K562 (cell line): ENCODE measurements around the gene ERGIC3. TPM values are rescaled to one million over a fixed set of nuclear protein-coding genes. Genes with fewer than 3 reads are reported as not detected.
A peak's percentile ranks its signal among the peaks of the same experiment; 100 is the strongest.

Experiments
- ATAC-seq: fragments of 200-7000 bp; cut with Tn5 transposase; 3 replicates; pipeline ENCODE4 v1.9.1; 2020; ENCODE audit warnings: moderate library complexity
- BruUV-seq: library from RNA; stranded (reverse); fragments of 400-500 nt; replicated peaks from 2 replicates; lab custom pipeline; 2021; lab: Mats Ljungman, UMichigan
- CTCF ChIA-PET: fragments of 300-600 bp; formaldehyde crosslinking; extraction: SDS; loops from one replicate; lab custom pipeline; 2021; ENCODE audit warnings: low intra/inter-chr PET ratio; lab: Yijun Ruan, JAX
- POLR2A ChIA-PET: fragments of 300-600, 350-650 bp; sonication (Branson Sonifier 250); formaldehyde crosslinking; extraction: SDS; loops from one replicate; lab custom pipeline; 2021; ENCODE audit warnings: antibody characterized with exemption, inconsistent platforms; lab: Yijun Ruan, JAX
- DNase-seq, 4 experiments: peaks; one replicate each; pipeline versions ENCODE4 v3.0.0 to v3.0.0-alpha.2; 2011 to 2018; ENCODE audit warnings: low spot score in 3 of 4, mixed read lengths in 3 of 4; ENCODE audit errors: extremely low read depth in 1 of 4
- FAIRE-seq: peaks from 2 replicates; lab custom pipeline; 2011; peaks lifted over from hg19 to GRCh38; lab: Jason Lieb, UNC
- H2AFZ ChIP-seq: 2 replicates; pipeline ENCODE4 v1.6.0; 2011; ENCODE audit warnings: low read depth, low read length, control low read depth, inconsistent platforms
- H3K27ac ChIP-seq: fragments of 200-600 bp; 3 replicates; pipeline ENCODE4 v1.8.0; 2011; ENCODE audit warnings: low read depth, mild to moderate bottlenecking, control low read depth, inconsistent platforms, low read length, moderate library complexity, mixed read lengths; ENCODE audit errors: extremely low read depth
- H3K27me3 ChIP-seq, 2 experiments: fragments of 300-600 bp in 1 of 2; 2 replicates in 1 of 2; 3 replicates in 1 of 2; pipeline versions ENCODE4 v1.6.0 to v1.8.0; 2011; ENCODE audit warnings: inconsistent platforms in 2 of 2, low read length in 2 of 2, mild to moderate bottlenecking in 1 of 2, mixed read lengths in 1 of 2, moderate library complexity in 1 of 2; ENCODE audit not compliant: control insufficient read depth in 2 of 2, insufficient read depth in 2 of 2
- H3K36me3 ChIP-seq: fragments of 300-600 bp; 3 replicates; pipeline ENCODE4 v1.8.0; 2011; ENCODE audit warnings: mild to moderate bottlenecking, low read length, inconsistent platforms; ENCODE audit not compliant: control insufficient read depth, insufficient read depth
- H3K4me1 ChIP-seq, 2 experiments: fragments of 200-600 bp in 1 of 2; replicated peaks in 1 of 2; 2 replicates in 1 of 2; 3 replicates in 1 of 2; pipeline versions ENCODE4 v1.5.1 to v1.8.0; 2011; ENCODE audit warnings: inconsistent platforms in 2 of 2, low read length in 2 of 2, mild to moderate bottlenecking in 1 of 2, mixed read lengths in 1 of 2, moderate library complexity in 1 of 2; ENCODE audit not compliant: control insufficient read depth in 2 of 2, insufficient read depth in 2 of 2
- H3K4me2 ChIP-seq: 2 replicates; pipeline ENCODE4 v1.6.1; 2011; ENCODE audit warnings: low read length, control low read depth, inconsistent platforms, mixed read lengths; ENCODE audit not compliant: insufficient read depth
- H3K4me3 ChIP-seq: fragments of 200-600 bp; sonication (generic), shearing (Covaris generic); 2 replicates; pipeline ENCODE4 v1.5.1; 2016; ENCODE audit warnings: control low read depth, inconsistent platforms
- H3K79me2 ChIP-seq: fragments of 200-600 bp; 3 replicates; pipeline ENCODE4 v1.8.0; 2011; ENCODE audit warnings: low read length, inconsistent platforms; ENCODE audit not compliant: control insufficient read depth, insufficient read depth
- H3K9ac ChIP-seq, 2 experiments: 2 replicates each; pipeline versions ENCODE4 v1.6.0 to v1.6.1; 2011; ENCODE audit warnings: low read depth in 2 of 2, low read length in 2 of 2, control low read depth in 1 of 2, inconsistent platforms in 1 of 2, mild to moderate bottlenecking in 1 of 2, mixed read lengths in 1 of 2; ENCODE audit not compliant: insufficient read depth in 1 of 2
- H3K9me1 ChIP-seq: one replicate; pipeline ENCODE4 v1.6.0; 2011; ENCODE audit warnings: inconsistent platforms, mild to moderate bottlenecking, low read length, moderate library complexity; ENCODE audit not compliant: control insufficient read depth, insufficient read depth
- H3K9me3 ChIP-seq: replicated peaks from 2 replicates; pipeline ENCODE4 v1.5.1; 2011; ENCODE audit warnings: low read depth, low read length, inconsistent platforms; ENCODE audit not compliant: control insufficient read depth, insufficient read depth
- H4K20me1 ChIP-seq: replicated peaks from 2 replicates; pipeline ENCODE4 v1.6.1; 2011; ENCODE audit warnings: low read length, inconsistent platforms, mixed read lengths; ENCODE audit not compliant: control insufficient read depth, insufficient read depth
- CHD1 ChIP-seq: fragments of 200-600 bp; sonication (generic); IDR thresholded peaks from one replicate; pipeline ENCODE4 v1.6.1; 2012; ENCODE audit warnings: mild to moderate bottlenecking, moderate library complexity, low read length, inconsistent platforms
- ELF1 ChIP-seq: fragments of 200-800 bp; sonication (Bioruptor generic); IDR thresholded peaks from 2 replicates; pipeline ENCODE4 v1.6.1; 2016; ENCODE audit warnings: missing genetic modification characterization, missing compliant biosample characterization
- JUNB ChIP-seq: fragments of 450-650 bp; formaldehyde crosslinking; conservative IDR thresholded peaks from 2 replicates; pipeline ENCODE4 v1.4.0; 2020; ENCODE audit warnings: mild to moderate bottlenecking
- KDM2B ChIP-seq: fragments of 250-450 bp; sonication (Bioruptor Pico); IDR thresholded peaks from 2 replicates; pipeline ENCODE4 v1.8.0; 2021; ENCODE audit warnings: mild to moderate bottlenecking, moderate library complexity
- KLF16 ChIP-seq: IDR thresholded peaks from 2 replicates; pipeline ENCODE4 v1.6.1; 2016; ENCODE audit warnings: antibody characterized with exemption
- MTA1 ChIP-seq: fragments of 450-650 bp; IDR thresholded peaks from 2 replicates; pipeline ENCODE4 v1.6.1; 2017; ENCODE audit warnings: borderline replicate concordance
- SIN3B ChIP-seq: fragments of 450-650 bp; IDR thresholded peaks from 2 replicates; pipeline ENCODE4 v1.6.1; 2017; ENCODE audit warnings: low read depth, mild to moderate bottlenecking, moderate library complexity
- ZNF140 ChIP-seq: fragments of 250-450 bp; sonication (Bioruptor Pico); IDR thresholded peaks from 2 replicates; pipeline ENCODE4 v1.8.0; 2021; ENCODE audit warnings: moderate library complexity, mild to moderate bottlenecking, inconsistent platforms
- ZNF165 ChIP-seq: fragments of 250-450 bp; sonication (Bioruptor Pico); IDR thresholded peaks from 2 replicates; pipeline ENCODE4 v1.4.0; 2020; ENCODE audit warnings: borderline replicate concordance
- ZNF311 ChIP-seq: fragments of 250-450 bp; sonication (Bioruptor Pico); IDR thresholded peaks from 2 replicates; pipeline ENCODE4 v1.4.0; 2020; ENCODE audit warnings: mild to moderate bottlenecking, moderate library complexity
- ZNF445 ChIP-seq: fragments of 250-450 bp; sonication (Bioruptor Pico); IDR thresholded peaks from 2 replicates; pipeline ENCODE4 v1.4.0; 2020; ENCODE audit warnings: low read depth, mild to moderate bottlenecking, moderate library complexity
- WGBS: fragments of 100-300 bp; shearing (Covaris generic); methylation state at CpG from one replicate; pipeline ENCODE4 v1.1.6; 2016; ENCODE audit warnings: low coverage, mixed read lengths; ENCODE audit not compliant: insufficient coverage; ENCODE audit errors: missing lambda C conversion rate; 5-methylcytosine and 5-hydroxymethylcytosine counted together
- in situ Hi-C: fragments of 300-500 bp; cut with MboI; formaldehyde crosslinking; loops from 4 replicates; pipeline ENCODE4 v1.15.0; 2018; ENCODE audit warnings: inconsistent platforms, mixed read lengths
- intact Hi-C: fragments of 100-400 bp; cut with micrococcal nuclease; formaldehyde crosslinking; loops from 2 replicates; pipeline ENCODE4 v1.14.2; 2022
- polyA plus RNA-seq, 8 experiments: library from polyadenylated mRNA; depleted of rRNA in 4 of 8; stranded (reverse) in 5 of 8; unstranded in 3 of 8; fragments of >200 nt; fragmentation: Nextera tagmentation in 2 of 8; fragmentation: Illumina TruSeq in 1 of 8; extraction: Ambion mirVana in 2 of 8; extraction: Trizol in 1 of 8; gene quantifications; 2 replicates each; pipeline versions ENCODE4 v1.2.1 to v1.2.3, GENCODE V29; 2011 to 2014; ENCODE audit warnings: inconsistent platforms in 1 of 8, missing spikeins in 1 of 8
- total RNA-seq, 7 experiments: library from RNA; depleted of rRNA in 6 of 7; stranded (reverse); fragments of >200 nt in 6 of 7; fragmentation: Illumina TruSeq in 2 of 7; extraction: Trizol in 2 of 7; gene quantifications; 2 replicates each; pipeline versions ENCODE4 v1.2.1 to v1.2.3, GENCODE V29; 2011 to 2021; ENCODE audit warnings: low replicate concordance in 1 of 7
- TF ChIP-seq, protein P1 (sequence below): IDR thresholded peaks from 2 replicates; pipeline ENCODE4 v1.6.1; 2011; ENCODE audit not compliant: insufficient read length; ENCODE audit errors: extremely low read depth

The ERGIC3 gene
- total and polyA plus RNA-seq, 9 of the 15 experiments (the other 6 are each of a cell fraction or from before 2014, with no cell fraction given): 121 to 278 (median 184) TPM

DNA sequence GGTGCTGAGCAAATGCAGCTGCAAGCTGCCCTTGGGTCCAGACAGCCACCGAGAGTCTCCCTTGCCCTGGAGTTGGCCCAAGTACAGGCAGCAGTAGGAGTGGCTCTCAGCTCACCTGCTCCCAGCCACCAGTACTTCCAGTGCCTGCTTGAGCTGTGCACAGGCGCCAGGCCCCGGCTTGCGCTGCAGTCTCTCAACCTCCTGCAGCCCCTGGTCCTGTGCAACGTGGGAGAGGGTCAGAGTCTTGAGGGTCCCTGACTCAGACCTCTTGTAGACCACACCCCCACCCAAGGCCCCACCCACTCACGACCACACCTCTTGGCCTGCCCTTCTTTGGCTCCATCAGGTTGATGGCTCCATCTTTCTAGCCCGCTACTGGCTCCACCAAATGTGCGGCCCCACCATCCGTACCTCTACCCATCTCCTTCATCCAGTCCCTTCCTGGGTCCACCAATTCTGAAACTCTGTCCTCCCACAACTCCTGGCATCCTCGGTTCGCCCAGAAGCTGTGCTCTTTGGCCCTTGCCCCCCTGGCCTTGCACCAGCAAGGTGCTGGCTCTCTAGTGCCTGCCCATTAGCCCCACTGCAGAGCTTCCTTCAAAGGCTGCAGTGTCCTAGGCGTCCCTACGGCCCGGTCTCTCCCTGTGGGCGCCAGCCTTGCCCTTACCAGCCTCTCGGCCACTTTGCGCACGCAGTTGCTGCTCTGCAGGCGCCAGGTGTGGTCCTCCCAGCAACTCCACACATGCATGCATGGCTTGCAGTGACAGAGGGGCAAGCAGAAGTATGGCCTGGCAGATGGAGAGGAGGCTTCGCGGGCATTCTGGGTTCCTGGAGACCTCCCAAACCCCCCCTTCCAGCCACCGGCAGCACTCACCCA, 57.3 kb downstream of the ERGIC3 start:
- no peak for FAIRE-seq
- no peaks in the 10 kb centered on the region for H3K79me2 ChIP-seq
- CTCF ChIA-PET: no interaction called here
- peak overlapping the region in 1 of 2 experiments; percentile 29; a peak in 1 of 4 replicates for H3K9ac ChIP-seq
- no peak overlapping the region for H2AFZ ChIP-seq
- no peak overlapping the region for H3K4me3 ChIP-seq
- BruUV-seq: no TSS peak
- WGBS: 35% methylated on average over 22 of the region's 22 CpGs
- H3K27ac ChIP-seq: no peak overlapping the region
- H3K4me1 ChIP-seq: peaks cover 0 to 35% of the 10 kb centered on the region in 2 experiments; a peak in 3 of 5 replicates
- H4K20me1 ChIP-seq: no peaks in the 10 kb centered on the region
- H3K4me2 ChIP-seq: no peak overlapping the region
- H3K9me1 ChIP-seq: no peaks in the 10 kb centered on the region
- no peak for TF ChIP-seq ZNF140 (CRISPR knock-in tag)
- TF ChIP-seq ZNF165: no peak
- TF ChIP-seq ZNF311 (CRISPR knock-in tag): no peak
- no peak for TF ChIP-seq KLF16
- no peak for TF ChIP-seq ELF1
- TF ChIP-seq JUNB (CRISPR knock-in tag): no peak
- TF ChIP-seq MTA1: no peak
- TF ChIP-seq, protein P1, sequence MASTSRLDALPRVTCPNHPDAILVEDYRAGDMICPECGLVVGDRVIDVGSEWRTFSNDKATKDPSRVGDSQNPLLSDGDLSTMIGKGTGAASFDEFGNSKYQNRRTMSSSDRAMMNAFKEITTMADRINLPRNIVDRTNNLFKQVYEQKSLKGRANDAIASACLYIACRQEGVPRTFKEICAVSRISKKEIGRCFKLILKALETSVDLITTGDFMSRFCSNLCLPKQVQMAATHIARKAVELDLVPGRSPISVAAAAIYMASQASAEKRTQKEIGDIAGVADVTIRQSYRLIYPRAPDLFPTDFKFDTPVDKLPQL: no peak
- no peak for TF ChIP-seq CHD1
- TF ChIP-seq SIN3B: no peak
- no peak for TF ChIP-seq ZNF445 (CRISPR knock-in tag)
- TF ChIP-seq KDM2B (CRISPR knock-in tag): no peak
- TF ChIP-seq, all 486 proteins: peak for 0
- intact Hi-C loops: no loop called here
- POLR2A ChIA-PET: interaction anchor here (0.6 to 1.1 kb wide), 2 partner anchors 16 to 17 kb away, joined by 4 read pairs; partner anchors contain the start of gene SPAG4
- no peaks in the 10 kb centered on the region for H3K9me3 ChIP-seq
- H3K36me3 ChIP-seq: no peaks in the 10 kb centered on the region
- peaks cover 0 to 35% of the 10 kb centered on the region in 2 experiments; a peak in 4 of 5 replicates for H3K27me3 ChIP-seq
- DNase-seq: peak in 2 of 4 experiments; percentile 5 to 10
- no peak for ATAC-seq
- in situ Hi-C loops: no loop called here
